ENCODE data around the gene MSH5. TPM values are rescaled to one million over a fixed set of nuclear protein-coding genes. Genes with fewer than 3 reads are reported as not detected.

Gene MSH5
- total RNA-seq, 1 experiment from 2014 or later: 51.0 TPM

- CTCF ChIA-PET: interaction anchor here (0.6 to 1.2 kb wide), 8 partner anchors 23 to 154 kb away, joined by 3 to 7 read pairs (median 3); partner anchors contain the start of genes CSNK2B and LSM2
- DNase-seq: peak; percentile 97 to 98
- Mint-ChIP-seq H3K36me3 (ENCODE audit: insufficient read depth, unreplicated experiment) (peaks cover 19% of the 10 kb centered on the region), H3K9me3 (ENCODE audit: unreplicated experiment) (no peaks in the 10 kb centered on the region), H3K27me3 (ENCODE audit: insufficient read depth, unreplicated experiment) (no peaks in the 10 kb centered on the region), H3K27ac (ENCODE audit: unreplicated experiment) (peak within 1 kb of the TSS; percentile 87), H3K4me1 (ENCODE audit: low read depth, unreplicated experiment) (peaks cover 11% of the 10 kb centered on the region), H3K4me3 (ENCODE audit: unreplicated experiment) (peak within 1 kb of the TSS; percentile 91)
- POLR2A ChIA-PET: interaction anchor here (0.5 to 1.7 kb wide), 17 partner anchors 10 to 666 kb away, joined by 3 to 11 read pairs (median 4); partner anchors contain the start of genes APOM, CLIC1, HSPA1A and HSPA1B
- TF ChIP-seq CTCF (IDR thresholded peaks at IDR 0.05; ENCODE audit: insufficient read depth in 1 of 2, low read depth in 1 of 2, low read length in 1 of 2, severe bottlenecking in 1 of 2, unreplicated experiment in 1 of 2): no peak
- intact Hi-C loops (cut with micrococcal nuclease; ENCODE audit: unreplicated experiment): loop anchor here (2.0 to 5.0 kb wide), 2 partner anchors 22 to 34 kb away; partner anchors contain the start of genes CLIC1 and LY6G5C
- H3K4me3 ChIP-seq (ENCODE audit: low read depth, low read length): peak within 1 kb of the TSS; percentile 50
- H3K4me1 ChIP-seq: peaks cover 34% of the 10 kb centered on the region
- H3K36me3 ChIP-seq (ENCODE audit: control insufficient read depth, insufficient read depth, low read length): peaks cover 3% of the 10 kb centered on the region
- H3K27me3 ChIP-seq (replicated peaks; ENCODE audit: control insufficient read depth, insufficient read depth, low read length): no peaks in the 10 kb centered on the region
- no peaks in the 10 kb centered on the region for H3K9me3 ChIP-seq
- BruUV-seq (replicated peaks): no TSS peak
These were observed 36.7 kb upstream of the MSH5 start, which contains the start of gene ABHD16A for GRCh38 chr6:31702819-31703716. ABHD16A (minus strand) TSS chr6:31703324; CDS start chr6:31703281, 43 bp downstream.

GRCh38 chr6:31705931-31706330 lies 33.9 kb upstream of the MSH5 start:
- H3K4me3 ChIP-seq (ENCODE audit: low read depth, low read length): no peak overlapping the region
- no peak overlapping the region for H3K4me3 Mint-ChIP-seq (ENCODE audit: unreplicated experiment)
- CTCF ChIA-PET: no interaction called here
- no peak overlapping the region for H3K27ac Mint-ChIP-seq (ENCODE audit: unreplicated experiment)
- no peaks in the 10 kb centered on the region for H3K9me3 ChIP-seq
- no peaks in the 10 kb centered on the region for H3K9me3 Mint-ChIP-seq (ENCODE audit: unreplicated experiment)
- intact Hi-C loops (cut with micrococcal nuclease; ENCODE audit: unreplicated experiment): no loop called here
- no peak for DNase-seq
- BruUV-seq (replicated peaks): no TSS peak
- no peak for TF ChIP-seq CTCF (IDR thresholded peaks at IDR 0.05; ENCODE audit: insufficient read depth in 1 of 2, low read depth in 1 of 2, low read length in 1 of 2, severe bottlenecking in 1 of 2, unreplicated experiment in 1 of 2)
- H3K36me3 ChIP-seq (ENCODE audit: control insufficient read depth, insufficient read depth, low read length): no peaks in the 10 kb centered on the region
- peaks cover 9% of the 10 kb centered on the region for H3K4me1 Mint-ChIP-seq (ENCODE audit: low read depth, unreplicated experiment)
- H3K36me3 Mint-ChIP-seq (ENCODE audit: insufficient read depth, unreplicated experiment): peaks cover 5% of the 10 kb centered on the region
- H3K4me1 ChIP-seq: peaks cover 16% of the 10 kb centered on the region
- no peaks in the 10 kb centered on the region for H3K27me3 Mint-ChIP-seq (ENCODE audit: insufficient read depth, unreplicated experiment)
- POLR2A ChIA-PET: interaction anchor here (0.6 to 0.8 kb wide), 2 partner anchors 24 to 77 kb away, joined by 3 to 5 read pairs; no protein-coding TSS in a partner anchor
- H3K27me3 ChIP-seq (replicated peaks; ENCODE audit: control insufficient read depth, insufficient read depth, low read length): no peaks in the 10 kb centered on the region

- H3K36me3 Mint-ChIP-seq (ENCODE audit: insufficient read depth, unreplicated experiment): peaks cover 5% of the 10 kb centered on the region
- no peak for TF ChIP-seq CTCF (IDR thresholded peaks at IDR 0.05; ENCODE audit: insufficient read depth in 1 of 2, low read depth in 1 of 2, low read length in 1 of 2, severe bottlenecking in 1 of 2, unreplicated experiment in 1 of 2)
- H3K9me3 Mint-ChIP-seq (ENCODE audit: unreplicated experiment): no peaks in the 10 kb centered on the region
- no peaks in the 10 kb centered on the region for H3K27me3 Mint-ChIP-seq (ENCODE audit: insufficient read depth, unreplicated experiment)
- H3K36me3 ChIP-seq (ENCODE audit: control insufficient read depth, insufficient read depth, low read length): no peaks in the 10 kb centered on the region
- H3K4me1 ChIP-seq: peaks cover 10% of the 10 kb centered on the region
- CTCF ChIA-PET: no interaction called here
- H3K27me3 ChIP-seq (replicated peaks; ENCODE audit: control insufficient read depth, insufficient read depth, low read length): no peaks in the 10 kb centered on the region
- BruUV-seq (replicated peaks): no TSS peak
- POLR2A ChIA-PET: interaction anchor here (0.8 kb wide), 1 partner anchor 24 kb away, joined by 5 read pairs; no protein-coding TSS in a partner anchor
- peaks cover 4% of the 10 kb centered on the region for H3K4me1 Mint-ChIP-seq (ENCODE audit: low read depth, unreplicated experiment)
- H3K4me3 ChIP-seq (ENCODE audit: low read depth, low read length): no peak within 1 kb of the TSS
- H3K27ac Mint-ChIP-seq (ENCODE audit: unreplicated experiment): no peak within 1 kb of the TSS
- no peaks in the 10 kb centered on the region for H3K9me3 ChIP-seq
- no peak within 1 kb of the TSS for H3K4me3 Mint-ChIP-seq (ENCODE audit: unreplicated experiment)
- intact Hi-C loops (cut with micrococcal nuclease; ENCODE audit: unreplicated experiment): no loop called here
- no peak for DNase-seq
These were observed 33.2 kb upstream of the MSH5 start, which contains the start of gene LY6G6F for GRCh38 chr6:31706599-31706998. LY6G6F (plus strand) TSS chr6:31706866; CDS start chr6:31706907, 41 bp downstream.

Data from Caco-2 (cell line).